HG02678 (cell line): Measurements from ENCODE around the gene POC1B.

Experiments
- ATAC-seq: cut with Tn5 transposase; IDR thresholded peaks from one replicate; pipeline ENCODE4 v1.9.1; 2021; ENCODE audit warnings: mild to moderate bottlenecking, moderate library complexity; ENCODE audit not compliant: unreplicated experiment

The POC1B gene

GRCh38 chr12:89424389-89424788, 101.5 kb downstream of the POC1B start:
- no peak for ATAC-seq

GRCh38 chr12:89421092-89421835, 104.6 kb downstream of the POC1B start:
- ATAC-seq: no peak

GRCh38 chr12:89418228-89418910, 107.5 kb downstream of the POC1B start:
- no peak for ATAC-seq

GRCh38 chr12:89417246-89417977, 108.4 kb downstream of the POC1B start:
- ATAC-seq: no peak

GRCh38 chr12:89416049-89416792, 109.6 kb downstream of the POC1B start:
- no peak for ATAC-seq

- no peak for ATAC-seq
These were observed 111.0 kb downstream of the POC1B start for GRCh38 chr12:89414851-89415250.

GRCh38 chr12:89414322-89414721, 111.5 kb downstream of the POC1B start:
- no peak for ATAC-seq

- ATAC-seq: no peak
These were observed 112.6 kb downstream of the POC1B start for GRCh38 chr12:89413234-89413633.

- no peak for ATAC-seq
These were observed 113.2 kb downstream of the POC1B start for GRCh38 chr12:89412665-89413064.

GRCh38 chr12:89411846-89412245, 114.0 kb downstream of the POC1B start:
- ATAC-seq: no peak

- no peak for ATAC-seq
These were observed 114.6 kb downstream of the POC1B start for GRCh38 chr12:89411234-89411633.

GRCh38 chr12:89405626-89406345, 120.1 kb downstream of the POC1B start:
- no peak for ATAC-seq

GRCh38 chr12:89401433-89402058, 124.3 kb downstream of the POC1B start:
- ATAC-seq: no peak

GRCh38 chr12:89400415-89400814, 125.4 kb downstream of the POC1B start:
- no peak for ATAC-seq

- no peak for ATAC-seq
These were observed 130.1 kb downstream of the POC1B start for GRCh38 chr12:89395712-89396111.

GRCh38 chr12:89393551-89394121, 132.2 kb downstream of the POC1B start:
- no peak for ATAC-seq

- no peak for ATAC-seq
These were observed 133.5 kb downstream of the POC1B start for GRCh38 chr12:89392391-89392790.

GRCh38 chr12:89391726-89392336, 134.0 kb downstream of the POC1B start:
- ATAC-seq: no peak
